Midbrain (tissue), 1 donor: ENCODE measurements around the gene ALG8.
"Not testable (repeated sequence)": the region's sequence is repeated elsewhere in the genome, so short reads cannot be mapped to it uniquely, and the experiment has no call there.

Experiments
- DNase-seq: peaks from one replicate; lab custom pipeline; 2025; lab: John Stamatoyannopoulos, UW

The ALG8 gene

GRCh38 chr11:78100261-78100660 is 39.2 kb downstream of the ALG8 start:
- DNase-seq = no peak

- no peak for DNase-seq
Observed at GRCh38 chr11:78099666-78100065, 39.8 kb downstream of the ALG8 start.

GRCh38 chr11:78097666-78098385 is 41.6 kb downstream of the ALG8 start:
- DNase-seq = no peak

- DNase-seq = no peak
Observed at GRCh38 chr11:78094250-78094649, 45.2 kb downstream of the ALG8 start.

GRCh38 chr11:78086521-78087074 is 52.8 kb downstream of the ALG8 start:
- not testable (repeated sequence) for DNase-seq

- no peak for DNase-seq
Observed at GRCh38 chr11:78085972-78086371, 53.5 kb downstream of the ALG8 start.

- not testable (repeated sequence) for DNase-seq
Observed at GRCh38 chr11:78084506-78084905, 54.9 kb downstream of the ALG8 start.

GRCh38 chr11:78083021-78083420 is 56.4 kb downstream of the ALG8 start:
- no peak for DNase-seq

GRCh38 chr11:78082146-78082545 is 57.3 kb downstream of the ALG8 start:
- no peak for DNase-seq

- DNase-seq = no peak
Observed at GRCh38 chr11:78081583-78081982, 57.8 kb downstream of the ALG8 start.

- no peak for DNase-seq
Observed at GRCh38 chr11:78080818-78081495, 58.5 kb downstream of the ALG8 start.

- DNase-seq = no peak
Observed at GRCh38 chr11:78080084-78080817, 59.2 kb downstream of the ALG8 start.

GRCh38 chr11:78079232-78080083 is 60.0 kb downstream of the ALG8 start, which contains the start of gene NDUFC2:
NDUFC2 (minus strand) TSS chr11:78079862; CDS start chr11:78079744, 118 bp downstream.
- peak; percentile 87 for DNase-seq

GRCh38 chr11:78078218-78079167 is 60.9 kb downstream of the ALG8 start:
- no peak for DNase-seq

- DNase-seq = not testable (repeated sequence)
Observed at GRCh38 chr11:78077592-78077991, 61.8 kb downstream of the ALG8 start.

GRCh38 chr11:78076733-78077403 is 62.6 kb downstream of the ALG8 start:
- DNase-seq = no peak

GRCh38 chr11:78074756-78075155 is 64.7 kb downstream of the ALG8 start:
- DNase-seq = no peak

- no peak for DNase-seq
Observed at GRCh38 chr11:78072455-78072854, 67.0 kb downstream of the ALG8 start.

GRCh38 chr11:78071717-78072116 is 67.7 kb downstream of the ALG8 start:
- no peak for DNase-seq

GRCh38 chr11:78070621-78071020 is 68.8 kb downstream of the ALG8 start:
- DNase-seq = no peak
